22Rv1 (cell line): Measurements from ENCODE around the gene DSC3.

Experiments used
- H3K27ac ChIP-seq: fragments of 450-650 bp; 2 replicates; pipeline ENCODE4 v1.5.1; 2017
- CTCF ChIP-seq: fragments of 450-650 bp; IDR thresholded peaks from 2 replicates; pipeline ENCODE4 v1.5.1; 2017; ENCODE audit warnings: mild to moderate bottlenecking
- ZFX ChIP-seq: fragments of 450-650 bp; IDR thresholded peaks from 2 replicates; pipeline ENCODE4 v1.6.1; 2017; ENCODE audit warnings: antibody characterized with exemption, borderline replicate concordance

The DSC3 gene

DNA sequence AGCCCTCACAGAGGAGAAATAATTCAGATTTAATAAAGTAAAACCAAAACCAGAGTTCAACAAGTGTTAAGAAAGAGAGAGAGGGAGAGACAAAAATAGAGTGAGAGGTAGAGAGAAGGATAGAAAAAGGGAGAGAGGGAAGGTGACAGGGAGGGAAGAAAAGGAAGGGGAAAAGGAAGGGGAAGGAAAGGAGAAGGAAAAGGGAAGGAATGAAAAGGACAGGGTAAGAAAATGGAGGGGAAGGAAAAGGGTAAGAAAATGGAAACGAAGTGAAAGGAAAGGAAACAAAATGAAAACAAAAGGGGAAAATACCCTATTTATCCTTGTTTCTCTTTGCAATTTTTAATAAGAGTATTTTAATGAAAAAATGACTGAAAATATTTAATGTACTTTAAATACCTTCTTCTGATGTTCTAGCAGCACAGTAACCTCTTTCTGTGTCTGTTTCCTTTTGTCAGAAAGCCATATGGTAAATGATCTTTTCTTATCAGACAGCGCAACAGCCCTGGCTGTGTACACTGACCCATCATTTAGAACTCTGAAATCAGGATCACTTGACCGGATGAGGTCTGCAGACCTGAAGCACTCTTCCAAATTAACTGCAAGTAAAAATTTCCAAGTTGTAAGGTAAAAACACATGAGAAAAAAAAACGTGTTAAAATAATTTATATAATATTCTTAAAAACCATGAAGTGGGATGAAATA is 11.8 kb downstream of the DSC3 start:
- H3K27ac ChIP-seq, result no peak overlapping the region
- TF ChIP-seq ZFX (no peak), CTCF (no peak)

DNA sequence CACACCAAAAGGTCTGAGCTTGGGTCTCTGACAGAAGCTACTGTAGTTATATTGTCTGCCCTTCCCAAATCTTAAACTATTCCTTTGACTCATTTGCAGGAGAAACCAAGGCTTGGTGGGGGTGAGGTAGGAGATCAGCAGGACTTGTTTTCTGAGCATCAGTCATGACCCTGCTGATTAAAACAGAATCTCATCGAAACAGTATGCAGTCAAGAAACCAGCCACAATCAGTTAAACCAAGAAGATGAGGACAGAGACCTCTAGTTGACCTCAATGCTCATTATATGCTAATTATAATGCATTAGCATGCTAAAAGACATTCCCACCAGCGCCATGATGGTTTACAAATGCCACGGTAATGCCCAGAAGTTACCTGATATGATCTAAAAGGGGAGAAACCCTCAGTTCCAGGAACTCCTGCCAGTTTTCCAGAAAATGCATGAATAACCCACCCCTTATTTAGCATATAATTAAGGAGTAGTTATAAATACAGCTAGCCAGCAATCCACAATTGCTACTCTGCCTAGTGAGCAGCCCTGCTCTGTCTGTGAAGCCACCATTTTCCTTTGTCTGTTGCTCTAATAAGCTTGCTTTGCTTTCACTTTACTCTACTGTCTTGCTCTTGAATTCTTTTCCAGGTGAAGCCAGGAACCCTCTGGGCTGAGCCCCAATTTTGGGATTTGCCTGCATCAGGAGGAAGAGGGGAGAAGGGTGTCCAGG is 26.7 kb downstream of the DSC3 start:
- no peak overlapping the region for H3K27ac ChIP-seq
- TF ChIP-seq CTCF (no peak), ZFX (no peak)

DNA sequence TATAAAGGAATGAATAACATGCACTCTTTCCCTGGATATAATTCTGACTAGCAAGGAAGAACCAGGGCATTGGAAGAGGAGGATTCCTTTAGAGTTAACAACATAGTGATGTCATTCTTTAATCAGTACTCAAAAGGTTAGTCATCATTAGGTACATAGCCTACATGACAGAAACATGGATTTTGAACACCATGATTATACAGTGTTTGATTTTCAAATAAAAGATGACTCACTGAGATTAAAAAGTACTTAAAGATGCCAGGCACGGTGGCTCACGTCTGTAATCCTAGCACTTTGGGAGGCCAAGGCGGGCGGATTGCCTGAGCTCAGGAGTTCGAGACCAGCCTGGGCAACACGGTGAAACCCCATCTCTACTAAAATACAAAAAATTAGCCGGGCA is 31.1 kb downstream of the DSC3 start:
- H3K27ac ChIP-seq, result peak overlapping the region; percentile 49

DNA sequence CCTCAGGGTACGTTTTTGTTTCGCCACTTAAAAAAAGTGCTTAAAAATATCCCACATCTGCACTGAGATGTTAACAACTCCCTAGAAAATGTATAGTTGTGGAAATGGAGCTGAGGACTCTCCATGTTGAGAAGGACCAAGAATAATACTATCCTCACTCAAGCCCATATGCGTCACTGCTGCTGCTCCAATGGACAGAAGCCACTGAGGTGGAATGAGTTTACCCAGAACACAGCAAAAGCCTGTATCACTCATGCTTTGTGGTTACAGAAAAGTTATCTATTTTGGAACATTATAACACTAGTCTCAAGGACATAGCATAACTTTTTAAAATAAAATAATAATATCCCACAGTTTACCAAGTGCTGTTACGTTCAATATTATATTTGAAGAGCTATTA is 31.9 kb downstream of the DSC3 start:
- TF ChIP-seq ZFX (no peak), CTCF (no peak)
- peak overlapping the region; percentile 49 for H3K27ac ChIP-seq

GRCh38 chr18:30999887-31000628 is 42.5 kb downstream of the DSC3 start:
- H3K27ac ChIP-seq, result no peak overlapping the region
- TF ChIP-seq ZFX (no peak), CTCF (no peak)

GRCh38 chr18:30999186-30999585 is 43.4 kb downstream of the DSC3 start:
- TF ChIP-seq ZFX (no peak), CTCF (peak; percentile 37)
- H3K27ac ChIP-seq, result no peak overlapping the region

- H3K27ac ChIP-seq, result no peak overlapping the region
- TF ChIP-seq CTCF (no peak), ZFX (no peak)
Measured at GRCh38 chr18:30997223-30997622, 45.3 kb downstream of the DSC3 start.
